ENCODE data around the gene RFPL1.
"Not testable (repeated sequence)": the region's sequence is repeated elsewhere in the genome, so short reads cannot be mapped to it uniquely, and the experiment has no call there.

RFPL1 gene

DNA sequence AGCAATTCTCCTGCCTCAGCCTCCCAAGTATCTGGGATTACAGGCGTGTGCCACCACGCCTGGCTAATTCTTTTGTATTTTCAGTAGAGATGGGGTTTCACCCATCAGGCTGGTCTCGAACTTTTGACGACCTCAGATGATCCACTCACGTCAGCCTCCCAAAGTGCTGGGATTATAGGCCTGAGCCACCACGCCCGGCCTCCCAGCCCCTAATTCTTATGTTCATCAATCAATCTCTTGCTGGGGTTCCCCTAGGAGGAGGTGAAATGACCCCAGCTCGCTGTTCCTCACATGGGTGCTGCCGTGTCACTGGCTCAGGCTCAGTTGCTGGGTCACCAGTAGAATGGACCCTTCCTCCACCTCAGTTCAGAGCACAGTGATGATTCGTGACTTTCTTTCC is at the start of gene RFPL1:
Gene RFPL1, plus strand, starts transcription at position 301 of the 400 bp plus-strand sequence.
- not testable (repeated sequence) for DNase-seq

GRCh38 chr22:29388759-29389090 is 49.7 kb upstream of the RFPL1 start:
- no peak for DNase-seq

- DNase-seq: no peak
Measured at GRCh38 chr22:29390270-29390669, 48.1 kb upstream of the RFPL1 start.

GRCh38 chr22:29391546-29391945 is 46.8 kb upstream of the RFPL1 start:
- DNase-seq: no peak

DNA sequence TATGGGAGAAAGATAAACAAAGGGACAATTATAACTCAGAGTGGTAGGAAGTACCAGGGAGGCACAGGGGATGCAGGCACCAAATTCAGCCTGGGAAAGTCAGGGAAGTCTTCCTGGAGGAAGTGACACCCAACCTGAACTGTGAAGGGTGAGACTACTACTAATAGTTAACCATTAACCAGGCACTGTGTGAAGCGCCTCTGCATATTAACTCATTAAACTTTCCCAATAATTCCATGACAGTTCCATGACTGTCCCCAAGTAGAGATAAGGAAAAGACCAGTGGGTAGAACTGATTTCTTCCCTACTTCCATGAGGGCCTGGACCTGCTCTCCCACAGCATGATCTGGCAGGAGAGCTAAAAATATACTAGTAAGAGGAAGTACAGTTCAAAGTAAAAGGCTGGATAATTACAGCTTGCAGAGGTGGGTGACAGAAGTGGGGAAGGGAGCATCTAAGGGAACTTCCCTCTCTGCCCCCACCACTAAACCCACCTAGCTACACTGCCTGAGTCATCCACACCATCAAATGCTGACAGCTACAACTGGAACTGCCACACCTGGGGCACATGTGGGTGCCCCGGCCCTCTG is 45.3 kb upstream of the RFPL1 start:
- DNase-seq: no peak

GRCh38 chr22:29394931-29395581 is 43.3 kb upstream of the RFPL1 start:
- peak; percentile 37 for DNase-seq

DNA sequence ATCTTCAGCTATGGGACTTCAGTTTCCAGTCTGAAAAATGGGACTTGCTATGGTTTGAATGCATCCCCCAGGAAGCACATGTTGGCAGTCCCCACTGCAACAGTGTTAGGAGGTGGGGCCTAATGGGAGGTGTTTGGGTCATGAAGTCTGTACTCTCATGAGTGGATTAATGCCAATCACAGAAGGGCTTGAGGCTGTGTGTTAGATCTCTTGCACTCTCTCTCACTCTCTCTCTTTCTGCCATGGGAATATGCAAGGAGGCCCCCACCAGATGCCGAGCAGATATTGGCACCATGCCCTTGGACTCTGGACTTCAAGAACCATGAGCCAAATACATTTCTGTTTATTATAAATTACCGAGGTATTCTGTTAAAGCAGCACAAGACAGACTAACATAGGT is 42.3 kb upstream of the RFPL1 start:
- no peak for DNase-seq

DNA sequence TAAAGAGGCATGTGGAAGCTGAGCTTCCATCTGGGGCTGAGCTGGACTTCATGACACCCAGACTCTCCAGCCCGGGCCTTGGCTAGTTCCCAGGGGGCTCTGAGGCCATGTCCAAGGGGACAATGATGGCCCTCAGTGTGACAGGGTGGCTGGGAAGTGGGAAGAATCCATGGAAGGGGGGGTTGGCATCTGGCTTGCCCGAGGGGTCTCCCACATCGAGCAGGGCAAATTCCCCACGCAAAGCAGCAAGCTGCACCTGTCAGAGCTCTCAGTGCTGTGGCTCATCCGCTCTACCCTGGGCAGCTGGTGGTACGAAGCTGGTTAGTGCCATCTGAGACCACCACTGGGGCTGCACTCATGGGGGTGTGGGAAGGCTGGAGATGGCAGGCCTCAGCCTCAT is 40.6 kb upstream of the RFPL1 start:
- DNase-seq: no peak

DNA sequence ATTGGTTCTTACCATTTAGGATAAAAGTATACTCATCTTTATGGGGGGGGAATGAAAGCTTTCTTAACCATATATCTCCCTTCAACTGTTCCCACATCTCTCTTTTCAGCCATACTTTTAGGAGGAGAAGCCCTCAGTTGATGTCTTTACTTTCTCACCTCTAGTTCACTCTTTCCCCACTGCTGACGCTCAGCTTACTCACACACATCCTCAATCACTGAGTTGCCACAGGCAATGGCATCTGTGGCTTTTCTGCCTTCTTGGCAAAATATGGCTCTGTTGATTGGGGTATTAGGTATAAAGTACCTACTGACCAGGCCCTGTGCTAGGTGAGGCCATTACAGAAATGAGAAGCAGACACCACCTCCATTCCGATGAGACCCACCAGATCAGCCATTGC is 37.8 kb upstream of the RFPL1 start:
- DNase-seq: no peak

GRCh38 chr22:29401538-29401937 is 36.8 kb upstream of the RFPL1 start:
- not testable (repeated sequence) for DNase-seq

DNA sequence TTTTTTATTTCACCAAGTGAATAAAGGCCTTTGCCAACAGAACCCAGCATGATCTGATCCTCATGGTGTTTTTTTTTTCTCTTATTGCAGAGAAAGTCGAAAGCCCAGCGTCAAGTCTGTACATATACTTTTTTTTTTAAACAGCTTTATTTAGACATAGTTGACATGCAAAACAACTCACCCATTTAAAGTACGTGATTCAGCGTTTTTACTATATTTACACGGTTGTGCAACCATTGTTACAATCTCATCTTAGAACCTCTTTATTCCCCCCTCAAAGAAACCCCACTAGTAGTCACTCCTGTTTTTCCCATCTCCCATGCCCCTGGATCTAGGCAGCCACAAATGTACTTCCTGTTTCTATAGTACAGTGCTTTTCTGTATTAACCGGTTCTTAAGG is 29.4 kb upstream of the RFPL1 start:
- no peak for DNase-seq

DNA sequence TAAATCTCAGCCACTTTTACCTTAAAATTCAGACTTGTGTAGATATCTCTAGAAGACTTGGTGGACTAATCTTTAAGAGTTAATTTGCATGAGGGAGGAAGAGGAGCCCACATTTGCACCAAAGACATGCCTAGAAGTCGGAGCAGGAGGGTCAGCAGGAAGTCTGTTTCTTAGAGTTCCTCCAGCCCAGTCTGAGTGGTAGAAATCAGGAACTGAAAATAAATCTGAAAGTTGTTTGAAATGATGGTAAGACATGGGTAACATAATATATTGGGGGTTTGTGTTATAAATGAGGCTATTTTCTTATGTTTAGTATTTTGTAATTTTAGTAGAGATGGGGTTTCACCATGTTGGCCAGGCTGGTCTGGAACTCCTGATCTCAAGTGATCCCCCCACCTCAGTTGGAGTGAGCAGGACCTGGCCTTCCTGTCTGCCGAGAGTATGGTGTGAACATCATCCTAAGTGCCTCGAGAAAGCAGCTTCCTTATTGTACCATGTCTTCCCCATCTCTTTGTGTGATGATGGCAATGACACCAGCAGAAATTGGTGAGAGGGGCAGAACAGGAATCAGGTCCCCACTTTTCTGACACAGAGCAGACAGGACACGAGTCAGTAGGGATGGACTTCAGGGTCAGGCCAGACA is 26.7 kb upstream of the RFPL1 start:
- not testable (repeated sequence) for DNase-seq

GRCh38 chr22:29412772-29413171 is 25.6 kb upstream of the RFPL1 start:
- not testable (repeated sequence) for DNase-seq

DNA sequence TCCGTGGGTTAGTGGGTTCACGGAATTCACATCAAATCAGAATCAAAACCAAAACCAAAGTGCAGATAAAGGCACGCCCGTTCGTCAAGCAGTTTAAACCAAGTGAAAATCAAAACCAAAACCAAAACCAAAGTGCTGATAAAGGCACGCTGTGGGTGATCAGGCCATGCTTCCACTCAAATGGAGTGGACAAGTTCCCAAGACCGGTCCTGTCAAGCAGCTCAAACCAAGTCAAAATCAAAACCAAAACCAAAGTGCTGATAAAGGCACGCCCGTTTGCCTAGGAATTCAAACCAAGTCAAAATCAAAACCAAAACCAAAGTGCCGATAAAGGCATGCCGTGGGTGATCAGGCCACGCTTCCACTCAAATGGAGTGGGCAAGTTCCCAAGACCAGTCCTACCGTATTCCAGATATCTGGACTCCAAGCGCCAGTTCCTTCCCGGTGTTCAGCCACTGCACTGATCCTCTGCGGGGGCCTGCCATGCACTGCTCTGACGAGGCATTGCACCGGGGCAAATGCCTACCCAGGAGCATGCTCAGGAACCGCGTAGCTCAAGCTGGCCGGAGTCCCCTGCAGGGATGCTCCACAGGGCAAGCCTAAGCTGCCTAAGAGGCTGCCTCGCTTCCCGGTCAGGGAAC is 23.3 kb upstream of the RFPL1 start:
- DNase-seq: not testable (repeated sequence)

- not testable (repeated sequence) for DNase-seq
Measured at GRCh38 chr22:29418704-29419103, 19.7 kb upstream of the RFPL1 start.

DNA sequence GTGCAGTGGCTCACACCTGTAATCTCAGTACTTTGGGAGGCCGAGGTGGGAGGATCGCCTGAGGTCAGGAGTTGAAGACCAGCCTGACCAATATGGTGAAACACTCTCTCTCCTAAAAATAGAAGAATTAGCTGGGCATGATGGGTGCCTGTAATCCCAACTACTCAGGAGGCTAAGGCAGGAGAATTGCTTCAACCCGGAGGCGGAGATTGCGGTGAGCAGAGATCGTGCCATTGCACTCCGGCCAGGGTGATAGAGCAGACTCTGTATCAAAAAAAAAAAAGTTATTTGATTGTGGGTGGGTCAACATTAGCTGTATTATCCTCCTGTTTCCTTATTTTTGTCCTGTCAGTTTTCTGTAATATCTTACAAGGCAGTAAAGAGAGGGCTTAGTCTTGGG is 11.9 kb upstream of the RFPL1 start:
- no peak for DNase-seq

GRCh38 chr22:29427176-29427760 is 11.1 kb upstream of the RFPL1 start:
- DNase-seq: no peak

GRCh38 chr22:29431986-29432385 is 6.4 kb upstream of the RFPL1 start:
- DNase-seq: no peak

DNA sequence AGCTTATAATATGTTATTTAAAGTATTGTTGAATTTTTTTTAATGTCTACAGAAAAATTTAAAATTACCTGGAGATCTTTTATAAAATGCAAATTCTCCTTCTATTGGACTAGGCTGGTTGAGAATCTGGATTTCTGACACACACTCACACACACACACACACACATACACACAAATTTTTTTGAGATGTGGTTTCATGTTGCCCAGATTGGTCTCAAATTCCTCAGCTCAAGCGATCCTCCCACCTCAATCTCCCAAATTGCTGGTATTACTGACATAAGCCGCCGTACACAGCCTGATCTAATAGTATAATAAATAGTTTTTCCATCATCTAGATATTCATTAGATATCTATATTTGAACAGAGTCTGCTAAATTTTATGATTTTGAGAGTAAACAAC is 4.5 kb upstream of the RFPL1 start:
- DNase-seq: no peak

GRCh38 chr22:29434288-29434687 is 4.1 kb upstream of the RFPL1 start:
- DNase-seq: no peak

DNA sequence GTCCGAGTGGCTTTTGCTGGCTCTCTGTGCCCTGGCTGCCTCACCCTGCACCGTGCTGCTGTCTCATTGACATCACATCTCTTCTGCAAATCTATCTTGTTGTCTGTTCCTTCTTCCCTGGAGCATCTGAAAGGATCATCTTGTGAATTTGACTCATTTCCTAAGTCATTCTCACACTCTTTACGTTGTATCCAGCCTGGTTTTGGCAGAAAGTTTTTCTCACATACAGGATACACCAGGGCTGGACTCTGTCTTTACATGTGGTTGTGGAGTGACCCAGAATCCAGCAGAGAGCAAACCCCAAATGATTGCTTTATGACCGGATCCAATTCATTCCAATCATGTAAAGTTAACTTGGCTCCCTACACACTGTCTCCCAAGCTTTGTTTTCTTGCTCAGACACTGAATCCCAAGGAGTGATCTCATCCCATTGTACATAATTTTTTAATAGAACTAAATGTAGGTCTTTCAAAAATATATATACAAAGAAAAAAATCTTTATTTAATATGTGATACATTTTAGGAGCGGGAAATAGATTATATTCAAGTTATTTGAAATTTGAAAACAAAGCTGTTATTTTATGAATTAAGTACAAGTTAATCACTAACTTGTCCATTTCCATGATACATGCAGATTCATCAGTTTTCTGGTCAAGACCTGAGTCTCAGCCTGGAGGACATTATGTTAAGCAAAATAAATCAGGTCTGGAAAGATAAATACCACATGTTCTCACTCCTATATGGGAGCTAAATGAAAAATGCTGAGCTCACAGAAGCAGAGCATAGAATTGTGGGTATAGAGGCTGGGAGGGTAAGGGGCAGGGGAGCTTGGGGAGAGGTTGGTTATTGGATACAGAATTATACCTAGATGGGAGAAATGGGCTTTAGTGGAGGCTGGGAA is 2.9 kb upstream of the RFPL1 start:
- DNase-seq: no peak

GRCh38 chr22:29442976-29443375 is 4.6 kb downstream of the RFPL1 start:
- no peak for DNase-seq

GRCh38 chr22:29443452-29443851 is 5.1 kb downstream of the RFPL1 start:
- no peak for DNase-seq
